Ascending aorta (tissue), 2 donors: Measurements from ENCODE around the gene L3MBTL2. TPM values are rescaled to one million over a fixed set of nuclear protein-coding genes. Genes with fewer than 3 reads are reported as not detected.

ENCODE experiments used
- DNase-seq, 2 donors: peaks; one replicate each; pipeline ENCODE4 v3.0.0-alpha.2; 2019; ENCODE audit warnings: low spot score in 2 of 2
- H3K27ac ChIP-seq, 2 donors: fragments of 200-600 bp; sonication (generic); one replicate each; pipeline ENCODE4 v1.5.1; 2016 to 2017; ENCODE audit warnings: mild to moderate bottlenecking in 1 of 2
- H3K27me3 ChIP-seq: fragments of 200-600 bp; sonication (generic); one replicate; pipeline ENCODE4 v1.5.1; 2017
- H3K36me3 ChIP-seq, 2 donors: fragments of 200-600 bp; sonication (generic); one replicate each; pipeline ENCODE4 v1.5.1; 2016
- H3K4me1 ChIP-seq, 2 donors: fragments of 200-600 bp; sonication (generic); one replicate each; pipeline ENCODE4 v1.5.1; 2016 to 2017; ENCODE audit warnings: mild to moderate bottlenecking in 1 of 2
- H3K4me3 ChIP-seq, 2 donors: fragments of 200-600 bp; sonication (generic); one replicate each; pipeline ENCODE4 v1.5.1; 2016 to 2017; ENCODE audit warnings: mild to moderate bottlenecking in 1 of 2
- H3K9me3 ChIP-seq, 2 donors: fragments of 200-600 bp; sonication (generic); one replicate each; pipeline ENCODE4 v1.5.1; 2016
- intact Hi-C: fragments of 100-400 bp; cut with DNase I; formaldehyde crosslinking; loops from one replicate; pipeline ENCODE4 v1.15.1; 2023
- total RNA-seq: library from RNA; depleted of rRNA; stranded (reverse); fragments of >200 nt; gene quantifications from one replicate; pipeline ENCODE4 v1.1.0, GENCODE V29; 2016
- TF ChIP-seq, protein P1 (sequence below), 3 experiments: fragments of 200-600 bp in 2 of 3; fragments of 450-650 bp in 1 of 3; sonication (generic) in 2 of 3; IDR thresholded peaks; one replicate each; pipeline ENCODE4 v1.5.1; 2016 to 2019; ENCODE audit warnings: antibody characterized with exemption in 3 of 3, mild to moderate bottlenecking in 1 of 3, moderate library complexity in 1 of 3

Gene L3MBTL2
- total RNA-seq, 1 donor from 2014 or later: 33.3 TPM

DNA sequence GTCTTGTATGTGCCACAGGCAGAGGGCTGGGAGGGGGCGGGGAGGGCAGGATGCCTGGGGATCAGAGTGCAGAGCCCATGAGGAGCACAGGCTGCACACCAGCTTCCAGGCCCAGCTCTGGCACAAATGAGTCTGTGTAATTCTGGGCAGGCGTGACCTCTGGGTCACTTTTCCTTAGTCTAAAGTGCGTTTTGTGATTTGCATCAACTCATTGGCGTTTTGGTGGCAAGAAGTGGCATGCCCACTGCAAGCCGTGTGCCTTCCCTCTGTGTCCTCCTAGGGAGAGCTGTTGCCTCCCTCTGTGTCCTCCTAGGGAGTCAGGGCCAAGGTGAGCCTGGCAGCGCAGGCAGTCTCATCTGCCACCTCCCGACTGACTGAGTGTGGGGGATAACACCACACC is 18.4 kb downstream of the L3MBTL2 start:
- Histone ChIP-seq H3K36me3 (peaks cover 66 to 91% of the 10 kb centered on the region in 2 donors), H3K27me3 (no peaks in the 10 kb centered on the region), H3K27ac (no peak overlapping the region), H3K4me3 (no peak overlapping the region), H3K4me1 (no peaks in the 10 kb centered on the region), H3K9me3 (no peaks in the 10 kb centered on the region)
- TF ChIP-seq, protein P1, sequence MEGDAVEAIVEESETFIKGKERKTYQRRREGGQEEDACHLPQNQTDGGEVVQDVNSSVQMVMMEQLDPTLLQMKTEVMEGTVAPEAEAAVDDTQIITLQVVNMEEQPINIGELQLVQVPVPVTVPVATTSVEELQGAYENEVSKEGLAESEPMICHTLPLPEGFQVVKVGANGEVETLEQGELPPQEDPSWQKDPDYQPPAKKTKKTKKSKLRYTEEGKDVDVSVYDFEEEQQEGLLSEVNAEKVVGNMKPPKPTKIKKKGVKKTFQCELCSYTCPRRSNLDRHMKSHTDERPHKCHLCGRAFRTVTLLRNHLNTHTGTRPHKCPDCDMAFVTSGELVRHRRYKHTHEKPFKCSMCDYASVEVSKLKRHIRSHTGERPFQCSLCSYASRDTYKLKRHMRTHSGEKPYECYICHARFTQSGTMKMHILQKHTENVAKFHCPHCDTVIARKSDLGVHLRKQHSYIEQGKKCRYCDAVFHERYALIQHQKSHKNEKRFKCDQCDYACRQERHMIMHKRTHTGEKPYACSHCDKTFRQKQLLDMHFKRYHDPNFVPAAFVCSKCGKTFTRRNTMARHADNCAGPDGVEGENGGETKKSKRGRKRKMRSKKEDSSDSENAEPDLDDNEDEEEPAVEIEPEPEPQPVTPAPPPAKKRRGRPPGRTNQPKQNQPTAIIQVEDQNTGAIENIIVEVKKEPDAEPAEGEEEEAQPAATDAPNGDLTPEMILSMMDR (IDR thresholded peaks at IDR 0.05): no peak
- DNase-seq: no peak
- intact Hi-C loops: no loop called here

DNA sequence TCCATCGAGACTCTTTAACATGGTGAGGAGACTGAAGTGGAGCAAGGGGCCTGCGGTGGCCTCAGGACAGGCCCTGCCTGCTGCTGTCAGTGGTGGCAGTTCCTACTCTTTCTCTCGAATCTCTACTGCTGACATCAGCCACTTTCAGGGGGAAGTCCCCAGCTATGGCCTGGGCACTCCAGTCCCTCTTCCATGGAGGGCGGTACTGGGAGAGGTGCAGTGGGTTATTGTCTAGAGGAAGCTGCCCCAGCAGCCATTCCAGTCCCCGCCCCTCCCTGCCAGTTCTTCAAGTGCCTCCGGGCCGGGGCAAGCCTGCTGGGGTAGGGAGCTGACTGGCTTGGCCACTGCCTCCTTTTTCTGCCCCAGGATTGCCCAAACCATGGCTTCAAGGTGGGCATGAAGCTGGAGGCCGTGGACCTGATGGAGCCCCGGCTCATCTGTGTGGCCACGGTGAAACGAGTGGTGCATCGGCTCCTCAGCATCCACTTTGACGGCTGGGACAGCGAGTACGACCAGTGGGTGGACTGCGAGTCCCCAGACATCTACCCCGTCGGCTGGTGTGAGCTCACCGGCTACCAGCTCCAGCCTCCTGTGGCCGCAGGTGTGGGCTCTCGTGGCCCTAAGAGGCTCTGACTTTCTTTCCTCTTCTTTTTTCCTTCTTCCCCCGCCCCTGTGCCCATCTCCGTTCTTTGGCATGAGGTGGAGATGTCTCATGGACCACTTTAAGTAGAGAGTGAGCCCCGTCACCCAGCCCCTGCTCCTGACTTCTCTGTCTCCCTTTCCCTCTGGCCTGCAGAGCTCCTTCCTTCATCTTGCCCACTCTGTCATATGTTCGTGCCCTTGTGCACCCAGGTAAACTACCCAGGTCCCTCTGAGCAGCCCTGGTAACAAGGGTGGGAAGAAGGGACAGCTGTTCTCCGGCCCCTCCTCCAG is 21.9 kb downstream of the L3MBTL2 start:
- H3K9me3 ChIP-seq: no peaks in the 10 kb centered on the region
- H3K4me1 ChIP-seq: no peaks in the 10 kb centered on the region
- no peak for DNase-seq
- H3K27ac ChIP-seq: no peak overlapping the region
- peaks cover 62 to 78% of the 10 kb centered on the region in 2 donors for H3K36me3 ChIP-seq
- no peaks in the 10 kb centered on the region for H3K27me3 ChIP-seq
- TF ChIP-seq, protein P1 (IDR thresholded peaks at IDR 0.05): no peak
- H3K4me3 ChIP-seq: no peak overlapping the region
- intact Hi-C loops: no loop called here

DNA sequence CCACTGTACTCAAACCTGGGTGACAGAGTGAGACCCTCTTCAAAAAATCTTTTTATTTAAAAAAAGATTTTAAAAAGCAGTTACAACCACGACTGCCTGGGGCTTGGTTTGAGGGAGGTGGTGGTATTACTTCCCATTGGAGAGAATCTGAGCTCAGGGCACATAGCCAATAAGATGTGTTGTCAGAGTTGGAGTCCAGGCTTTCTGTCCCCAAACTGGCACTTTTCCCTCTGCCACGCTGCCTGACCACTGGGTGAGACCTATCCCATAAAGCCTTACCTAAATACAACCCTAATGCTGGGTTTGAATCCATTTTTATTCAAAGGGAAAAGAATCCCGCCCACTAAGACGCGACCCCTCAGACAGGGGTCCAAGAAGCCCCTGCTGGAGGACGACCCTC is 24.1 kb downstream of the L3MBTL2 start:
- TF ChIP-seq, protein P1 (IDR thresholded peaks at IDR 0.05): no peak

DNA sequence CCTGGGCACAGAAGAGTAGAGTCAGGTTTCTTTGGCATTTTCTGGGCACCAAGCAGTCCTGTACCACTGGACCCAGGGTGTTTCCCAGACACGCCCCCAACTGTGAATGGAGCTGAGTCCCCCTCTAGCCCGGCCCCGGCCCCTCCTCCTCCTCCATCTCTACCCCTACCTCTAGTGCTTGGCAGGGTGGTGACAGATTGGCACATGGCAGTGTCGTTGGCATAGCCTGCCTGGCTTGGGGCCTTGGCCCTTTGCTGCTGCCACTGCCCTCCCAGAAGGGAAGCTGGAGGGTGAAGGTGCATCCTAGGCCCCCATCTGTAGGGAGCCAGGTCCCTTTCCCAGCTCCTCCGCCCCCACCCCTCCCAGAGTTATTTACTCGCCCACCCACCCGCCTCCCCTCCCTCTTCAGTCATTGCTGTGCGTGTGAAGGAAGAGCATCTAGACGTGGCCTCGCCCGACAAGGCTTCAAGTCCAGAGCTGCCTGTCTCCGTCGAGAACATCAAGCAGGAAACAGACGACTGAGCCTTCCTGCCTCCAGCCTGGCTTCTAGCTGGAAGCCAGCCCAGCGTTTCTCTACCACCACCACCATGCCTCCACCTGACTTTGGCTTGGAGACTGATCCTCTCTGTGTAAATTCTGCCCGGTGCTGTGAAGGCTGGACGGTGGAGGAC is 24.8 kb downstream of the L3MBTL2 start:
- H3K36me3 ChIP-seq: peaks cover 38 to 50% of the 10 kb centered on the region in 2 donors
- no peak overlapping the region for H3K27ac ChIP-seq
- intact Hi-C loops: no loop called here
- no peaks in the 10 kb centered on the region for H3K4me1 ChIP-seq
- DNase-seq: no peak
- TF ChIP-seq, protein P1 (IDR thresholded peaks at IDR 0.05): no peak
- no peaks in the 10 kb centered on the region for H3K27me3 ChIP-seq
- H3K9me3 ChIP-seq: no peaks in the 10 kb centered on the region
- H3K4me3 ChIP-seq: no peak overlapping the region

More for the DNA sequence above, 24.1 kb downstream of the L3MBTL2 start:
- H3K4me3 ChIP-seq: no peak overlapping the region
- DNase-seq: no peak
- H3K9me3 ChIP-seq: no peaks in the 10 kb centered on the region
- no peaks in the 10 kb centered on the region for H3K27me3 ChIP-seq
- peaks cover 44 to 56% of the 10 kb centered on the region in 2 donors for H3K36me3 ChIP-seq
- no peak overlapping the region for H3K27ac ChIP-seq
- intact Hi-C loops: no loop called here
- no peaks in the 10 kb centered on the region for H3K4me1 ChIP-seq

DNA sequence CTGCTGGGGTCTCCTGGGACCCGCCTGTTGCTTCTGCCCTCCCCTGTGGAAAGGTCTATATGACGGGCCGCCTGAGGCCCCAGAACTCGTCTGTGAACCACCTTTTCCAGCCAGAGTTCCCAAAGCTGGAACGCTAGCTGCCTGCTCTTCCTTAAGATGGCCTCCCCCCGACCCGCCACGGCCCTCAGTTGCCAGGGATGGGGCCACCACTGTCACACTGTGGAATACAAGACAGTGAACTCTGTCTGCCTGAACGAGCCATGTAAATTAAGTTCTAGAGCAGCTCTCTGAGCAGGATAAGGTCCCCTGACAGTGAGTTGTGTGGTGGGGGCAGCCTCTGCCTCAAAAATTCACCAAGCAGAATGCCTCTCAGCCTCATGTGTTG is 25.3 kb downstream of the L3MBTL2 start:
- DNase-seq: no peak
- Histone ChIP-seq H3K9me3 (no peaks in the 10 kb centered on the region), H3K4me3 (no peak overlapping the region), H3K36me3 (peaks cover 32 to 45% of the 10 kb centered on the region in 2 donors), H3K27ac (no peak overlapping the region), H3K4me1 (no peaks in the 10 kb centered on the region), H3K27me3 (no peaks in the 10 kb centered on the region)
- TF ChIP-seq, protein P1 (IDR thresholded peaks at IDR 0.05): no peak
- intact Hi-C loops: no loop called here
